ENCODE results near the gene EEIG1.

The EEIG1 gene

DNA sequence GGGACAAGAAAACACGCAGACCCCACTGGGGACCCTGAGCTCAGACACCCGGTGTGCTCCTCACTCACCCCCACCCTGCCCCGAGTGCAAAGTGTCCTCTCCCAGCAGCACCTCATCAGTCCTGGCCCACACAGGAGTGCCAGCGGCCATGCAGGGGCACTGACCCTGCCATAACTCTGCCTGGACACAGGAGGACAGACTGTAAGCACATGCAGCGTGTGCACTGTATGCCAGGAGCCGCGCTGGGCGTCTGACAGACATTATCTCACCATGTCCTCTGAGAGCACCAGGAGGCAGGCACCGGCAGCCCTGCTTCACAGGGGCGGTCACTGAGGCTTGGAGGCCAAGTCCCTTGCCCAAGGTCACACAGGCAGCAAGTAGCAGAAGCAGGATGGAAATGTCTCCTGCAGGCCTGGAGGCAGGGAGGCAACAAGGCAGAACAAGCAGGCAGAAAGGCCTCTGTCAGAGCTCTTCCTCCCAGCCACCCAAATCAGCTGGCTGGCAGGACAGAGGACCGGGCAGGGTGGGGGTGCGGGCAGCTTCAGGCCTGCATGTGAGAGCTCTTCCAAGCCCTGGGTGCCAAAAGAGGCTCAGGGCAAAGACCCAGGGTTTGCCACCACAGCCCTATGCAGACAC is 8.4 kb downstream of the EEIG1 start:
- TF ChIP-seq ZNF777 (tag by site-specific recombination; IDR thresholded peaks at IDR 0.05; ENCODE audit: borderline replicate concordance) (no peak), ZNF175 (tag by site-specific recombination; IDR thresholded peaks at IDR 0.05) (no peak), HOXA7 (CRISPR knock-in tag; IDR thresholded peaks at IDR 0.05; ENCODE audit: borderline replicate concordance) (no peak), ZNF140 (tag by site-specific recombination; IDR thresholded peaks at IDR 0.05) (no peak), OSR2 (tag by site-specific recombination; IDR thresholded peaks at IDR 0.05) (no peak), ZNF596 (tag by site-specific recombination; IDR thresholded peaks at IDR 0.05) (no peak), ZNF2 (tag by site-specific recombination; IDR thresholded peaks at IDR 0.05) (no peak), YY1 (tag by site-specific recombination; IDR thresholded peaks at IDR 0.05) (no peak), ZNF248 (tag by site-specific recombination; IDR thresholded peaks at IDR 0.05) (no peak)
- TF ChIP-seq, protein P1, sequence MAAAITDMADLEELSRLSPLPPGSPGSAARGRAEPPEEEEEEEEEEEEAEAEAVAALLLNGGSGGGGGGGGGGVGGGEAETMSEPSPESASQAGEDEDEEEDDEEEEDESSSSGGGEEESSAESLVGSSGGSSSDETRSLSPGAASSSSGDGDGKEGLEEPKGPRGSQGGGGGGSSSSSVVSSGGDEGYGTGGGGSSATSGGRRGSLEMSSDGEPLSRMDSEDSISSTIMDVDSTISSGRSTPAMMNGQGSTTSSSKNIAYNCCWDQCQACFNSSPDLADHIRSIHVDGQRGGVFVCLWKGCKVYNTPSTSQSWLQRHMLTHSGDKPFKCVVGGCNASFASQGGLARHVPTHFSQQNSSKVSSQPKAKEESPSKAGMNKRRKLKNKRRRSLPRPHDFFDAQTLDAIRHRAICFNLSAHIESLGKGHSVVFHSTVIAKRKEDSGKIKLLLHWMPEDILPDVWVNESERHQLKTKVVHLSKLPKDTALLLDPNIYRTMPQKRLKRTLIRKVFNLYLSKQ (tag by site-specific recombination; IDR thresholded peaks at IDR 0.05; ENCODE audit: borderline replicate concordance) = no peak
- TF ChIP-seq, protein P2, sequence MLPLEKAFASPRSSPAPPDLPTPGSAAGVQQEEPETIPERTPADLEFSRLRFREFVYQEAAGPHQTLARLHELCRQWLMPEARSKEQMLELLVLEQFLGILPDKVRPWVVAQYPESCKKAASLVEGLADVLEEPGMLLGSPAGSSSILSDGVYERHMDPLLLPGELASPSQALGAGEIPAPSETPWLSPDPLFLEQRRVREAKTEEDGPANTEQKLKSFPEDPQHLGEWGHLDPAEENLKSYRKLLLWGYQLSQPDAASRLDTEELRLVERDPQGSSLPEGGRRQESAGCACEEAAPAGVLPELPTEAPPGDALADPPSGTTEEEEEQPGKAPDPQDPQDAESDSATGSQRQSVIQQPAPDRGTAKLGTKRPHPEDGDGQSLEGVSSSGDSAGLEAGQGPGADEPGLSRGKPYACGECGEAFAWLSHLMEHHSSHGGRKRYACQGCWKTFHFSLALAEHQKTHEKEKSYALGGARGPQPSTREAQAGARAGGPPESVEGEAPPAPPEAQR (tag by site-specific recombination; IDR thresholded peaks at IDR 0.05) = no peak
- H3K36me3 ChIP-seq (ENCODE audit: control insufficient read depth in 2 of 2, insufficient read depth in 1 of 2, low read length in 2 of 2) = peaks cover 0 to 3% of the 10 kb centered on the region in 2 experiments; a peak in 1 of 3 replicates
- peaks cover 18% of the 10 kb centered on the region for H3K4me1 ChIP-seq (ENCODE audit: control insufficient read depth, insufficient read depth, low read length)
- H3K27ac ChIP-seq (ENCODE audit: extremely low read depth, low read depth, low read length) = no peak overlapping the region
- ChIA-PET CTCF (interaction anchor here (0.6 to 1.1 kb wide), 2 partner anchors 29 to 150 kb away, joined by 3 read pairs; no protein-coding TSS in a partner anchor), POLR2A (no interaction called here)
- H3K9me3 ChIP-seq (ENCODE audit: control insufficient read depth, insufficient read depth, low read depth, low read length) = no peaks in the 10 kb centered on the region
- no peak overlapping the region for H3K4me3 ChIP-seq (ENCODE audit: low read depth, low read length)

DNA sequence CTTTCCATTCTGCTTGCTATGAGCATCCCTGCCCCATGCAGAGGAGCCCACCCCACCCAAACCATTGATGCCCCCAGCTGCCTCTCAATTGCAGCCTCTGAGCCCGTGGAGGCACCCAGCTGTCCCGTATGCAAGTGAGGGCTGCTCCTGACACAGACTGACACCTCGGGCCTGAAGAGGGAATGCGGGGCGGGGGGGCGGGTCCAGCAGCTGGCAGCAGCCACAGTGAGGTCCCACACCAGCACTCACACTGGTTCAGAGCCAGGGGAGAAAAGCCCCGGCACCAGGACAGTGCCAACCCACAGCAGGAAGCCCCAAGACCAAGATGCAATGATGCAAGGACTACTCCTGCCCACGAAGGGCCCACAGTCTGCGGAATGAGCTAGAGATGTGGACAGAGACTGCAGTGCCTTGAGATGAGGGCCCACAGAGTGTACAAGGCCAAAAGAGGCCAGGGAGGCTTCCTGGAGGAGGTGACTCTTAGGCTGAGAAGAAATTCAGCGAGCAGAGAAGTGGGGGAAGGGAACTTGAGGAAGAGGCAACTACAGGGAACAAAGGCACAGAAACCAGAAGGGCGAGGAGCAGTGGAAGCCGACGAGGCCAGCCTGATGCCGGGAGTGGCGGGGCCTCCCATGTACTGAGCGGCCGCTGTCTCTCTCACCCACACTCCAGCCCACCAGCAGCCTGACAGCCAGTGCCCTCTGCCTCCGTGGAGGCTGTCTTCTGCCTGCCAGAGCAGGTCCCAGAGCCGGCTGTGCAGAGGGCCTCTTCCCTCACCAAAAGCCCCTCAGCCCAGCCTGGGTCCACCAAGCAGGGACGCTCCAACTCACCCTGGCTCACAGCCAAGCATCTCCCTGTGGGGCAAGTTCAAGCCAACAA is 9.2 kb downstream of the EEIG1 start:
- Histone ChIP-seq H3K27ac (ENCODE audit: extremely low read depth, low read depth, low read length) (no peak overlapping the region), H3K4me1 (ENCODE audit: control insufficient read depth, insufficient read depth, low read length) (peaks cover 18% of the 10 kb centered on the region), H3K36me3 (ENCODE audit: control insufficient read depth in 2 of 2, insufficient read depth in 1 of 2, low read length in 2 of 2) (peaks cover 0 to 3% of the 10 kb centered on the region in 2 experiments; a peak in 1 of 3 replicates), H3K4me3 (ENCODE audit: low read depth, low read length) (no peak overlapping the region), H3K9me3 (ENCODE audit: control insufficient read depth, insufficient read depth, low read depth, low read length) (no peaks in the 10 kb centered on the region)
- ChIA-PET CTCF (interaction anchor here (1.1 kb wide), 1 partner anchor 28 kb away, joined by 3 read pairs; no protein-coding TSS in a partner anchor), POLR2A (interaction anchor here (1.6 kb wide), 1 partner anchor 8 kb away, joined by 7 read pairs; no protein-coding TSS in a partner anchor)
- no peak for TF ChIP-seq ZNF548 (tag by site-specific recombination; IDR thresholded peaks at IDR 0.05)
- TF ChIP-seq ZNF366 (tag by site-specific recombination; conservative IDR thresholded peaks at IDR 0.05) = no peak
- TF ChIP-seq, protein P3, sequence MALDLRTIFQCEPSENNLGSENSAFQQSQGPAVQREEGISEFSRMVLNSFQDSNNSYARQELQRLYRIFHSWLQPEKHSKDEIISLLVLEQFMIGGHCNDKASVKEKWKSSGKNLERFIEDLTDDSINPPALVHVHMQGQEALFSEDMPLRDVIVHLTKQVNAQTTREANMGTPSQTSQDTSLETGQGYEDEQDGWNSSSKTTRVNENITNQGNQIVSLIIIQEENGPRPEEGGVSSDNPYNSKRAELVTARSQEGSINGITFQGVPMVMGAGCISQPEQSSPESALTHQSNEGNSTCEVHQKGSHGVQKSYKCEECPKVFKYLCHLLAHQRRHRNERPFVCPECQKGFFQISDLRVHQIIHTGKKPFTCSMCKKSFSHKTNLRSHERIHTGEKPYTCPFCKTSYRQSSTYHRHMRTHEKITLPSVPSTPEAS (tag by site-specific recombination; IDR thresholded peaks at IDR 0.05) = no peak
- TF ChIP-seq ZBTB17 (tag by site-specific recombination; IDR thresholded peaks at IDR 0.05) = no peak
- TF ChIP-seq RBAK (tag by site-specific recombination; IDR thresholded peaks at IDR 0.05) = no peak
- no peak for TF ChIP-seq MZF1 (tag by site-specific recombination; IDR thresholded peaks at IDR 0.05; ENCODE audit: borderline replicate concordance)
- TF ChIP-seq, protein P4, sequence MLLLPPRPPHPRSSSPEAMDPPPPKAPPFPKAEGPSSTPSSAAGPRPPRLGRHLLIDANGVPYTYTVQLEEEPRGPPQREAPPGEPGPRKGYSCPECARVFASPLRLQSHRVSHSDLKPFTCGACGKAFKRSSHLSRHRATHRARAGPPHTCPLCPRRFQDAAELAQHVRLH (tag by site-specific recombination; IDR thresholded peaks at IDR 0.05) = no peak
- no peak for TF ChIP-seq ZNF391 (tag by site-specific recombination; IDR thresholded peaks at IDR 0.05; ENCODE audit: borderline replicate concordance, low read depth)
- TF ChIP-seq ZNF785 (tag by site-specific recombination; IDR thresholded peaks at IDR 0.05) = no peak
- TF ChIP-seq TRIM28 (IDR thresholded peaks at IDR 0.05; ENCODE audit: borderline replicate concordance, low read length) = no peak
- TF ChIP-seq, protein P5, sequence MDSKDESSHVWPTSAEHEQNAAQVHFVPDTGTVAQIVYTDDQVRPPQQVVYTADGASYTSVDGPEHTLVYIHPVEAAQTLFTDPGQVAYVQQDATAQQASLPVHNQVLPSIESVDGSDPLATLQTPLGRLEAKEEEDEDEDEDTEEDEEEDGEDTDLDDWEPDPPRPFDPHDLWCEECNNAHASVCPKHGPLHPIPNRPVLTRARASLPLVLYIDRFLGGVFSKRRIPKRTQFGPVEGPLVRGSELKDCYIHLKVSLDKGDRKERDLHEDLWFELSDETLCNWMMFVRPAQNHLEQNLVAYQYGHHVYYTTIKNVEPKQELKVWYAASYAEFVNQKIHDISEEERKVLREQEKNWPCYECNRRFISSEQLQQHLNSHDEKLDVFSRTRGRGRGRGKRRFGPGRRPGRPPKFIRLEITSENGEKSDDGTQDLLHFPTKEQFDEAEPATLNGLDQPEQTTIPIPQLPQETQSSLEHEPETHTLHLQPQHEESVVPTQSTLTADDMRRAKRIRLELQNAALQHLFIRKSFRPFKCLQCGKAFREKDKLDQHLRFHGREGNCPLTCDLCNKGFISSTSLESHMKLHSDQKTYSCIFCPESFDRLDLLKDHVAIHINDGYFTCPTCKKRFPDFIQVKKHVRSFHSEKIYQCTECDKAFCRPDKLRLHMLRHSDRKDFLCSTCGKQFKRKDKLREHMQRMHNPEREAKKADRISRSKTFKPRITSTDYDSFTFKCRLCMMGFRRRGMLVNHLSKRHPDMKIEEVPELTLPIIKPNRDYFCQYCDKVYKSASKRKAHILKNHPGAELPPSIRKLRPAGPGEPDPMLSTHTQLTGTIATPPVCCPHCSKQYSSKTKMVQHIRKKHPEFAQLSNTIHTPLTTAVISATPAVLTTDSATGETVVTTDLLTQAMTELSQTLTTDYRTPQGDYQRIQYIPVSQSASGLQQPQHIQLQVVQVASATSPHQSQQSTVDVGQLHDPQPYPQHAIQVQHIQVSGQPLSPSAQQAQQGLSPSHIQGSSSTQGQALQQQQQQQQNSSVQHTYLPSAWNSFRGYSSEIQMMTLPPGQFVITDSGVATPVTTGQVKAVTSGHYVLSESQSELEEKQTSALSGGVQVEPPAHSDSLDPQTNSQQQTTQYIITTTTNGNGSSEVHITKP (tag by site-specific recombination; IDR thresholded peaks at IDR 0.05) = no peak
- peak; percentile 7; the same call in 1 of the 2 replicates for TF ChIP-seq ZIC2 (tag by site-specific recombination; IDR thresholded peaks at IDR 0.05)
- TF ChIP-seq, protein P1 (tag by site-specific recombination; IDR thresholded peaks at IDR 0.05; ENCODE audit: borderline replicate concordance) = no peak

Measured in HEK293 (cell line).